Fibroblast of lung (primary cell): ENCODE data around the gene MPPED2. TPM values are rescaled to one million over a fixed set of nuclear protein-coding genes. Genes with fewer than 3 reads are reported as not detected.

Experiments
- DNase-seq, 2 donors: peaks; one replicate each; pipeline versions ENCODE4 v3.0.0 to v3.0.0-alpha.2; 2010; ENCODE audit warnings: low read depth in 2 of 2
- H2AFZ ChIP-seq: 2 replicates; pipeline ENCODE4 v1.5.1; 2012; ENCODE audit warnings: low read length, control low read depth, inconsistent platforms
- H3K27ac ChIP-seq: 2 replicates; pipeline ENCODE4 v1.5.1; 2011; ENCODE audit warnings: low read length, control low read depth; ENCODE audit not compliant: insufficient read depth
- H3K27me3 ChIP-seq: 2 replicates; pipeline ENCODE4 v1.5.1; 2011; ENCODE audit warnings: mild to moderate bottlenecking, low read length; ENCODE audit not compliant: control insufficient read depth, insufficient read depth
- H3K36me3 ChIP-seq: 2 replicates; pipeline ENCODE4 v1.5.1; 2011; ENCODE audit warnings: low read length; ENCODE audit not compliant: control insufficient read depth, insufficient read depth
- H3K4me1 ChIP-seq: 2 replicates; pipeline ENCODE4 v1.5.1; 2011; ENCODE audit warnings: low read length; ENCODE audit not compliant: control insufficient read depth, insufficient read depth; ENCODE audit errors: extremely low read depth
- H3K4me2 ChIP-seq: 2 replicates; pipeline ENCODE4 v1.5.1; 2011; ENCODE audit warnings: low read length, control low read depth; ENCODE audit not compliant: insufficient read depth; ENCODE audit errors: extremely low read depth
- H3K4me3 ChIP-seq, 4 experiments: fragments of 200-600 bp in 1 of 4; sonication (generic) in 1 of 4; replicated peaks in 1 of 4; 2 replicates each; pipeline ENCODE4 v1.5.1; 2011 to 2016; ENCODE audit warnings: low read length in 4 of 4, low read depth in 3 of 4, mild to moderate bottlenecking in 3 of 4, control low read depth in 2 of 4, inconsistent platforms in 1 of 4, mixed read lengths in 1 of 4; ENCODE audit not compliant: insufficient read depth in 1 of 4; ENCODE audit errors: control extremely low read depth in 1 of 4
- H3K79me2 ChIP-seq: 2 replicates; pipeline ENCODE4 v1.5.1; 2012; ENCODE audit warnings: mild to moderate bottlenecking, low read length, inconsistent platforms; ENCODE audit not compliant: control insufficient read depth, insufficient read depth
- H3K9ac ChIP-seq: 2 replicates; pipeline ENCODE4 v1.5.1; 2011; ENCODE audit warnings: mild to moderate bottlenecking, low read length, control low read depth; ENCODE audit not compliant: insufficient read depth
- H3K9me3 ChIP-seq: 2 replicates; pipeline ENCODE4 v1.5.1; 2012; ENCODE audit warnings: low read depth, low read length; ENCODE audit not compliant: control insufficient read depth, insufficient read depth
- H4K20me1 ChIP-seq: 2 replicates; pipeline ENCODE4 v1.5.1; 2011; ENCODE audit warnings: low read length; ENCODE audit not compliant: control insufficient read depth, insufficient read depth; ENCODE audit errors: extremely low read depth
- EZH2 ChIP-seq: IDR thresholded peaks from 2 replicates; pipeline ENCODE4 v1.5.1; 2012; ENCODE audit warnings: low read length, control low read depth, mild to moderate bottlenecking; ENCODE audit errors: missing control alignments
- polyA plus RNA-seq, 2 donors: library from polyadenylated mRNA; depleted of rRNA in 1 of 2; stranded (reverse) in 1 of 2; unstranded in 1 of 2; fragments of >200 nt; gene quantifications; 2 replicates each; pipeline ENCODE4 v1.2.1, GENCODE V29; 2011 to 2012; ENCODE audit warnings: missing spikeins in 1 of 2
- total RNA-seq: library from RNA; depleted of rRNA; stranded (reverse); fragments of >200 nt; gene quantifications from 2 replicates; pipeline ENCODE4 v1.2.1, GENCODE V29; 2014
- TF ChIP-seq, protein P1 (sequence below), 2 donors: IDR thresholded peaks in 1 of 2; conservative IDR thresholded peaks in 1 of 2; 1 replicate in 1 of 2; 2 replicates in 1 of 2; pipeline ENCODE4 v1.5.1; 2011 to 2012; ENCODE audit warnings: low read length in 2 of 2, control low read depth in 1 of 2, inconsistent platforms in 1 of 2, low read depth in 1 of 2, mild to moderate bottlenecking in 1 of 2

MPPED2 gene
- total and polyA plus RNA-seq, 2 donors (not counting 1 experiment from before 2014, with no cell fraction given) = under 0.01 to 0.02 TPM

DNA sequence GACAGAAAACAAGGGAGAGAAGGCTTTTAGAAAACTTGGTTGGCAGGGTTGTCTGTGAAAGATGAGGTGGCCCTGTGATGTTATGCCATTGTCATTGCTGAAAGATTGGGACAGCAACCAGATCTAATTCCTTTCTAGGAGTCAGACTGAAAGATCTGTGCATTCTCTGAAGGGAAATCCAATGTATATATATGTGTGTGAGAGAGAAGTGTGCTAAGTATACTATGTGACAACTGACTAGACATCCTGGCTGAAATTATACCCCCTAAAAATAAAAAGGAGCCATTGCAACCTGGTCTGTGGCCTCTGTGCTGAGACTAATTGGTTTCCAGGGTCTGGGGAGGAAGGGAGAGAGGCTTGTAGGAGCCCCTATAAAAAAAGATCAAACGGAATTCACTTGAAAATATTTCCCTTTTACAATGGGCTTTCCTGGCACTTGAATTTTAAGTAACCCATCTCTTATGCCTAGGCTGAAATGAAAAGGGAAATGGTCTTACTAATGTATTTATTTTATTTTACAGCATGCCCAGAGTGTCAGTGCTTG is 1.2 kb upstream of the MPPED2 start:
- H3K36me3 ChIP-seq = no peaks in the 10 kb centered on the region
- no peak for TF ChIP-seq EZH2
- TF ChIP-seq, protein P1, sequence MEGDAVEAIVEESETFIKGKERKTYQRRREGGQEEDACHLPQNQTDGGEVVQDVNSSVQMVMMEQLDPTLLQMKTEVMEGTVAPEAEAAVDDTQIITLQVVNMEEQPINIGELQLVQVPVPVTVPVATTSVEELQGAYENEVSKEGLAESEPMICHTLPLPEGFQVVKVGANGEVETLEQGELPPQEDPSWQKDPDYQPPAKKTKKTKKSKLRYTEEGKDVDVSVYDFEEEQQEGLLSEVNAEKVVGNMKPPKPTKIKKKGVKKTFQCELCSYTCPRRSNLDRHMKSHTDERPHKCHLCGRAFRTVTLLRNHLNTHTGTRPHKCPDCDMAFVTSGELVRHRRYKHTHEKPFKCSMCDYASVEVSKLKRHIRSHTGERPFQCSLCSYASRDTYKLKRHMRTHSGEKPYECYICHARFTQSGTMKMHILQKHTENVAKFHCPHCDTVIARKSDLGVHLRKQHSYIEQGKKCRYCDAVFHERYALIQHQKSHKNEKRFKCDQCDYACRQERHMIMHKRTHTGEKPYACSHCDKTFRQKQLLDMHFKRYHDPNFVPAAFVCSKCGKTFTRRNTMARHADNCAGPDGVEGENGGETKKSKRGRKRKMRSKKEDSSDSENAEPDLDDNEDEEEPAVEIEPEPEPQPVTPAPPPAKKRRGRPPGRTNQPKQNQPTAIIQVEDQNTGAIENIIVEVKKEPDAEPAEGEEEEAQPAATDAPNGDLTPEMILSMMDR (conservative IDR thresholded peaks at IDR 0.05 in 1 of 2, IDR thresholded peaks at IDR 0.05 in 1 of 2; ENCODE audit: low read depth in 1 of 2, low read length in 2 of 2) = no peak
- no peak overlapping the region for H3K4me2 ChIP-seq
- no peaks in the 10 kb centered on the region for H4K20me1 ChIP-seq
- no peaks in the 10 kb centered on the region for H3K79me2 ChIP-seq
- no peak for DNase-seq
- no peak overlapping the region for H3K27ac ChIP-seq
- H3K9me3 ChIP-seq = no peaks in the 10 kb centered on the region
- H3K4me1 ChIP-seq = no peaks in the 10 kb centered on the region
- H3K9ac ChIP-seq = no peak overlapping the region
- H3K4me3 ChIP-seq = no peak overlapping the region
- peaks cover 14% of the 10 kb centered on the region for H3K27me3 ChIP-seq
- H2AFZ ChIP-seq = no peak overlapping the region

- Histone ChIP-seq H3K27ac (no peak overlapping the region), H3K79me2 (no peaks in the 10 kb centered on the region), H3K9me3 (no peaks in the 10 kb centered on the region), H3K4me1 (no peaks in the 10 kb centered on the region), H3K27me3 (peaks cover 14% of the 10 kb centered on the region), H4K20me1 (no peaks in the 10 kb centered on the region), H3K36me3 (no peaks in the 10 kb centered on the region), H3K9ac (no peak overlapping the region), H2AFZ (no peak overlapping the region), H3K4me2 (no peak overlapping the region), H3K4me3 (peak overlapping the region in 3 of 4 experiments; percentile 2 to 45 (median 44))
- TF ChIP-seq, protein P1 (conservative IDR thresholded peaks at IDR 0.05 in 1 of 2, IDR thresholded peaks at IDR 0.05 in 1 of 2; ENCODE audit: low read depth in 1 of 2, low read length in 2 of 2) = no peak
- TF ChIP-seq EZH2 = no peak
- no peak for DNase-seq
Measured at GRCh38 chr11:30585892-30586250, 282 bp downstream of the MPPED2 start.

DNA sequence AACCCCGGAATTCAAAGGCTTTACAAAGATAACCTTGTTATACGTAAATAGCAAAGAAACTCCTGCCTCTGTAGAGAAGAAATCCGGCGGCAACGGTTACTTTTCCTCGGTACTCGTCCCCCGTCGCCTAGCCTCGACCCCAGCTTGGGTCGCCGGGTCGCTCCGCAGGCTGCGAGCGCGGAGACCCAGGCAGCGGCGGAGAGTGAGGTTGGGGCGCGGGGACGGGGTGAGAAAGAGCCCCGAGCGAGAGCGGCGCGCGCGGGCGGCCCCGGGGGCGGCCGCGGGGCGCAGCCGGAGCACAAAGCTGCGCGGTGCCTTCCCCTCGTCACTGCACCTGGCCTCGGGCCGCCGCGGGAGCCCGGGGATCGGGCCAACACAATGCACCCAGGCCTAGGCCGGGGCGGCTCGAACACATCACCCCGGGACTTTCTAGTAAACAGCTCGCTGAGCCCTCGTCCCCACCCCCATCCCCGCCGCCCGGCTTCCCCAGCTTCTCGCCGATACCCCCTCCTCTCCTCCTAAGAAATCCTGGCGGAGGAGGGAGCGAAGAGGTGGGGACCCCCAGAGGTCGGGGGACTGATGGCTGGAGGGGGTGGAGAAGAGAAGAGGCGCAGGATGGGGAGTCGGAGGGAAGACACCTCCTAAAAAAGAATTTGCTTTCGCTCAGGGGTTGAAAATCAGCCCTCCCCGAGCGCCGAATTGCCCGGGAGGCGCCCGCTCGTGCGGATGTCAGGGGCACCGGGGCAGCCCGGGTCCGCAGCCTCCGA is 845 bp downstream of the MPPED2 start:
- no peaks in the 10 kb centered on the region for H3K9me3 ChIP-seq
- H3K36me3 ChIP-seq = no peaks in the 10 kb centered on the region
- peak overlapping the region in 3 of 4 experiments; percentile 2 to 45 (median 44) for H3K4me3 ChIP-seq
- H3K9ac ChIP-seq = no peak overlapping the region
- peak overlapping the region; percentile 59 for H3K4me2 ChIP-seq
- H4K20me1 ChIP-seq = no peaks in the 10 kb centered on the region
- H3K27me3 ChIP-seq = peaks cover 14% of the 10 kb centered on the region
- H3K4me1 ChIP-seq = no peaks in the 10 kb centered on the region
- no peak overlapping the region for H3K27ac ChIP-seq
- no peak overlapping the region for H2AFZ ChIP-seq
- TF ChIP-seq EZH2 = no peak
- TF ChIP-seq, protein P1 (conservative IDR thresholded peaks at IDR 0.05 in 1 of 2, IDR thresholded peaks at IDR 0.05 in 1 of 2; ENCODE audit: low read depth in 1 of 2, low read length in 2 of 2) = no peak
- no peaks in the 10 kb centered on the region for H3K79me2 ChIP-seq
- DNase-seq = no peak
